Measurements from ENCODE around the gene SMAD1.
"Not testable (repeated sequence)": the region's sequence is repeated elsewhere in the genome, so short reads cannot be mapped to it uniquely, and the experiment has no call there.

The SMAD1 gene

DNA sequence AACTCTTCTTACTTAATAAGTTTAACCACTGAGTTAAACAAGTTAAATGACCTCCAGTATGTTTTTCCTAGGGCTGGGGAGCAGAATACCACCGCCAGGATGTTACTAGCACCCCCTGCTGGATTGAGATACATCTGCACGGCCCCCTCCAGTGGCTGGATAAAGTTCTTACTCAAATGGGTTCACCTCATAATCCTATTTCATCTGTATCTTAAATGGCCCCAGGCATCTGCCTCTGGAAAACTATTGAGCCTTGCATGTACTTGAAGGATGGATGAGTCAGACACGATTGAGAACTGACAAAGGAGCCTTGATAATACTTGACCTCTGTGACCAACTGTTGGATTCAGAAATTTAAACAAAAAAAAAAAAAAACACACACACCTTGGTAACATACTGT lies 76.1 kb downstream of the SMAD1 start:
- peak in 26 of 58 donors; percentile 3 to 50 (median 18) for DNase-seq

DNA sequence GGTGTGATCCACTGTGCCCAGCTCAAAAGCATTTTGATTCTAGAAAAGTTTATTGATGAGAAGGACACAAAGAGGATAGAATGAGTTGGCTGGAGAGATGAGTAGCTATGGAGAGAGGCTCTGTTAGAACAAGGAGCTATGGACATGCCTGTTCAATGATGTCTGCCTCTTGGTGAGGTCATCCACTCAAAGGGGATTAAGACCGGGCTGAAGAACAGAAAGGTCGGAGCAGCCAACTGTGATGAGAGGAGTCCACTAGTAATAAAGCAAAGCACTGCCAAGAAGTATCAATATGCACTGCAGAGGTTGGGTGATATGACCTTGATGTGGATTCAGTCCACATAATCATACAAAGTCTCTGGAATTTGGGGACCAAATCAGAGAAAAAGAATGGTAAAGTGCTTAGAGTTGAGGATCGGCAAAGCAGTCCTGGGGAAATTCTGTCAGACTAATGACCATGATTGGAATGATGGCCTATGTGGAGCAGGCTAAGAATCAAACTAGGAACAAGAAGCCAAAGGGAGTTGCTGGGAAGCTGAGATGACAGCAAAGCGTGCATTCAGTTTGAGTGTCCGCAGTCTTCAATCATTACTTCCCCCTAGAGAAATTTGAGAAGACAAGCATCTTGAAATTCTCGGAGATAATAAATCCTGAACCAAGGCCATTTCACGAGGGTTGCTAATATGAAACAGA lies 81.8 kb downstream of the SMAD1 start:
- DNase-seq = no peak

DNA sequence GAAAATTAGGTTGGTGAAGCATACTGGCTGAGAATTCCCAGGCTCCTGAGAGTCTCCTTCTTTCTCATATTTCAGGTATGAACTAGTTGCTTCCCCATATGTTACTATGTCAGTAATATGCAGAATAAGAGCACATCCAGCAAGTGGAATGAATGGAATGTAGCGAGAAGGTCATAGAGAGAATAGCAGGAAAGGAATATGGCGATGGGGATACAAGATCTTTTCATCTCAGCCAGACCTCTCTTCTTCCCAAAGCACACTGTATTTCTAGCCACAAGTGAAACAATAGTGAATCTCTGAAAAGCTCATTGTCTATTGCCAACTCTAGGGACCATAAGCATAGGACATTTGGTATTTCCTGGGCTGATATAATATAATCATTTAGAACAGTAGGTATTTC lies 82.9 kb downstream of the SMAD1 start:
- DNase-seq = no peak

DNA sequence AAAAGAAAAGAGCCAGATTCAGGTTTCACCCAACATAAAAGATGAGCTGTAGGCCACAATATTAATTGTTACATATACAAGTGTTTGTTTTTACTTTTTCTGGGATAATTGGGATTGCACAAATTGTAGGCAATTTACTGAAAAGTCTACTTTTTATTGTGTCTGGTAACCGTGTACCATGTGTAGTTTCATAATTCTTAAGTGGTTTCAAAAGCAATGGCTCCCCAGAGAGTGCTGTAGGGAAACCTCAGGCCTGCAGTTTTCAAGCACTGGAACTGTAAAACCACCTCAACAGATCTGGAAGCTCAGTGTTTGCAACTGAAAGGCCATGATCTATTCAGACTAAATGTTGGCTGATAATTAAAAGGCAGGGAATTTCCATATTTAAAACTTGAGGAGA lies 83.7 kb downstream of the SMAD1 start:
- DNase-seq = no peak

DNA sequence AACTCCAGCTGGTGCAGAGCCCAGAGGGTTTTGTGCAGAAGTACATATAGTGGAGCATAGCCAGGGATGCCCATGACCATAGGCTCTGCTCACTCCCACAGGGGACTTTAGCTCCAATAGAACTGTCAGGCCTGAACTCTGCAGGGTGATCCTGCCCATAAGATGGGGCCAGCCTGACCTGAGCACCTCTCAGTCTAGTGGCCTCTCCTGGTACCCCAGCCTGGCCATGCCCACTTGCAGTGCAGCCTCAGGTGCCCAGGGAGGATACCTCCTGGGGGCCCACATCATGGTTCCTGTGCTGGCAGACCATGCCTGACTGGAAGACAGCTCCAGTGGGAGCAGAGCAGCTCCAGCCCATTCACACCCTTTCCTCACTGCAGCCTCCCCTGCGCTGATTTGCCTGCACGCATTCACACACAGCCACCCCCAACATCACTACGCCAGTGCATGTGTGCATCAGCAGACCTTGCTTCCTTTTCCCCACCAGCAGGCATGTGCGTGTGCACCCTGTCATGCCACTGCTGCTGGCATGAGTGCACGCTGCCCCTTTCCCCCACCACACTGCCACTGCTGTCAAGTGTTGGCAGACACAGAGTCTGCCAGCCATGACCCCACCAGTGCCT lies 84.5 kb downstream of the SMAD1 start:
- DNase-seq = no peak

DNA sequence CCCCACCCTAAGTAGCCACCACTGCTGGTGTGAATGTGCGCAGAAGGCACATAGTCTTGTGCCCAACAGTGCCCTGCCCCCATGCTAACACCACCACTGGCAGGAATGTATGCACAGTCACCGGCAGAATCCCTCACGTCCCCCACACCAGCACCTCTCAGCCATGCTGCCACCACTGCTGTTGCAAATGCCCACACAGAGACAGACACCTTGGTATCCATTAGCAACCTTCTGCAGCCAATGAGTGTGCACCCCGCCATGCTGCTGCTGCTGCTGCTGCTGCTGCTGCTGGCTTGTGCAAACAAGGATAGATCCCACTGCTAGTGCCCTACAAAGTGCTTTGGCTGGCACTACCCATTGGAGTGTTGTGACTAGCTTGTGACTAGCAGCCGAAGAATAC lies 85.1 kb downstream of the SMAD1 start:
- no peak for DNase-seq

DNA sequence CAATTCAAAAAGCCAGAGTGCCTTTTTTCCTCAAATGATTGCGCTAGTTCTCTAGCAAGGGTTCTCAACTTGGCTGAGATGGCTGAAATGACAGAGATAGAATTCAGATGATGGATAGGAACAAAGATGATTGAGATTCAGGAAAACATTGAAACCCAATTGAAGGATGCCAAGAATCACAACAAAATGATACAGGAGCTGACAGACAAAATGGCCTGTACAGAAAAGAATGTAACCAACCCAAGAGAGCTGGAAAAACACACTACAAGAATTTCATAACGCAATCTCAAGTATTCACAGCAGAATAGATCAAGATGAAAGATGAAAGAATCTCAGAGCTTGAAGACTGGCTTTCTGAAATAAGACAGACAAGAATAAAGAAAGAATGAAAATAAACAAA lies 85.9 kb downstream of the SMAD1 start:
- no peak for DNase-seq

DNA sequence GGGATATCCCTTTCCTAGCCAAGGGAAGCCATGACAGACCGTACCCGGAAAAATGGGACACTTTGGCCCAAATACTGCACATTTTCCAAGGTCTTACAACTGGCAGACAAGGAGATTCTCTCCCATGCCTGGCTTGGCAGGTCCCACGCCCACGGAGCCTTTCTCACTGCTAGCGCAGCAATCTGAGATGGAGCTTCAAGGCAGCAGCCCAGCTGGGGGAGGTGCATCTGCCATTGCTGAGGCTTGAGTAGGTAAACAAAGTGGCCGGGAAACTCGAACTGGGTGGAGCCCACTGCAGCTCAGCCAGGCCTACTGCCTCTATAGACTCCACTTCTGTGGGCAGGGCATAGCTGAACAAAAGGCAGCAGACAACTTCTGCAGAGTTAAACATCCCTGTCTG lies 92.9 kb downstream of the SMAD1 start:
- not testable (repeated sequence) for DNase-seq

DNA sequence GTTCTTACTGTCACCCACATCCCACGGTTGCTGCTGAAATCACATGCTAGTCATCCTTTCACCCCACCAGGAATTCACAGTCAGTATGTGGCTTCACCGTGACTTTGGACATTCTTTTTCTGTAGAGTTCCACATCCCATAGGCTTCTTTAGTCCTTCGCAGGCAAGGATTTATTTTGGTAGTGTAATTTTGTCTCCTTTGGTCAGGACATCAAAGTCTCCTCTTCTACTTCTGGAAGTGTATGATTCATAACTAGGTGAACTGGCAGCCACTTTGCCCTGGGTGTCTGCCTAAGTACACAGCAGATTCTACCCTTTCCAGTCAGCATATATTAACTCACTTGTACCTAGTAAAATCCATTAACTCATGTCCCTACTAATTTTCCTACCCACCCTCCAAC lies 99.3 kb downstream of the SMAD1 start:
- no peak for DNase-seq

DNA sequence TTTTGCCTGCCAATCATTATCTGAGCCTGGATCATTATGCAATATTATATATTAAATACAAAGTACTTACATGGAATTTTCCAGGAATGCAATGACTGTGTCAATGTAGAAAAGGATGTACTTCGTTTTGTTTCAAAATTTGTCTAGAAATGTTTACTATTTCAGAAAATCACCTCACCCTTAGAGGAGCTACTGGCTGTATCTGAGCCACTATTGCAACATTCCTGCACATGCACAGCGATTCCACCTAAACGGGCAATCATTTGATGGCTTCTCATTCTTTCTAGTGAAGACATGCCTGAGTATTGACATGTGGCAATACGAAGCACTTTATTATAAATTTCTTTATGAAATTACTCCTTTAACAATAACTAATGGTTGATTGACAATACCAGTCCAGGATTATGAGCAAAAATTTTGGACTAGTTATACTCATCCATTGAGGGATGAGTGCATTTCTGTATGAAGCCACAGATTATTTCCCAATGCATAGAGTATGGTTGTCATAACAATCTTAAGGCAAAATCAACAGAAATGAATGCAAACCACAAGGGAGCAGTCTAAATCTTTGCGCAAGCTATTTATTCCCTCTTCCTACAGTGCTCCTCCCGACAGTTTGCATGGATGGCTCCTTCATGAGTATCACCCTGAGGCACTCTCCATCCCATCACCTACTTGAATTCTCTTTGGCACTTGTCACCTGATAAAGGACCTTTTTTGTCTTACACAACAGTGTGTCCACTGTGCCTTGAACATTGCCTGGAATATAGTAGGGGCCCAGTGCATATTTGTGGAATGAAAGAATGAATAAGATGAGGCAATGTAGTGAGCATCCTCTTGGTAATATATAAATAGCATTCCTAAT lies 101.8 kb downstream of the SMAD1 start:
- no peak for DNase-seq

DNA sequence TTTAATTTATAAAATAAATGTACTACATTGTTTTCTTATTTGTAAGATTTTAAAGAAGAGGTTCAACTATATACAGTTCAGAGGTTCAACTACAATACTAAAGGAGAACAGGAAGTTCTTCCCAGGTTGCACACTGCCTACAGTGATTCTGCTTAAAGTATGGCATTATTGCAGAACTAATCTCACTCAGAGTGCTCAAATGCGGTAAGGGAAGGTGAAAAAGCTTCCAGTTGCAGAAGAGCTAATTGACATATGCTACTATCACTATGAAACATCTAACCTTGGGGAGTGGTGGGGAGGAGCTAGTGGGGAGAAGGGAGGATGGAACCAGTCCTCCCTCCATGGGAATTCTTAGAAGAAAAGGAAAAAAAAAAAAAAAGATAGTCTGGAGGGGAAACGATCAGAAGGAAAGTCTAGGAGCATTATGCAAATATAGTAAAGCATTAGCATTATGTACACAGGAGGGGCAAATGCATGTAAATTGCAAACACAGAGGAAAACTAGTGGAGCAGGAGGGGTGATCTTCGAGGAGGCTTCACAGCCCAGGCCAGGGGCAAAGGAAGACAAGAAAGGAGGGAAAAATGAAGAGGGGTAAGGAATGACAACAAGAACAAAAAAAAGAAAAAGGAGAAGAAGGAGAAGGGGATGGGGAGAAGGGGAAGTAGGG lies 105.6 kb downstream of the SMAD1 start:
- no peak for DNase-seq

DNA sequence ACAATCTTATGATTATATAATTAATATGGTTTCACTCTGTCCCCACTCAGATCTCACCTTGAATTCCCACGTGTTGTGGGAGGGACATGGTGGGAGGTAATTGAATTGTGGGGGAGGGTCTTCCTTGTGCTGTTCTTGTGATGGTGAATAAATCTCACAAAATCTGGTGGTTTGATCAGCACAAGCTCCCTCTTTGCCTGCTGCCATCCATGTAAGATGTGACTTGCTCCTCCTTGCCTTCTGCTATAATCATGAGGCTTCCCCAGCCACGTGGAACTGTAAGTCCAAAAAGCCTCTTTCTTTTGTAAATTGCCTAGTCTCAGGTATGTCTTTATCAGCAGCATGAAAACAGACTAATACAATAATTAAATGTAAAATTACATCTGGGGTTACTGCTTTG lies 107.7 kb downstream of the SMAD1 start:
- not testable (repeated sequence) for DNase-seq

DNA sequence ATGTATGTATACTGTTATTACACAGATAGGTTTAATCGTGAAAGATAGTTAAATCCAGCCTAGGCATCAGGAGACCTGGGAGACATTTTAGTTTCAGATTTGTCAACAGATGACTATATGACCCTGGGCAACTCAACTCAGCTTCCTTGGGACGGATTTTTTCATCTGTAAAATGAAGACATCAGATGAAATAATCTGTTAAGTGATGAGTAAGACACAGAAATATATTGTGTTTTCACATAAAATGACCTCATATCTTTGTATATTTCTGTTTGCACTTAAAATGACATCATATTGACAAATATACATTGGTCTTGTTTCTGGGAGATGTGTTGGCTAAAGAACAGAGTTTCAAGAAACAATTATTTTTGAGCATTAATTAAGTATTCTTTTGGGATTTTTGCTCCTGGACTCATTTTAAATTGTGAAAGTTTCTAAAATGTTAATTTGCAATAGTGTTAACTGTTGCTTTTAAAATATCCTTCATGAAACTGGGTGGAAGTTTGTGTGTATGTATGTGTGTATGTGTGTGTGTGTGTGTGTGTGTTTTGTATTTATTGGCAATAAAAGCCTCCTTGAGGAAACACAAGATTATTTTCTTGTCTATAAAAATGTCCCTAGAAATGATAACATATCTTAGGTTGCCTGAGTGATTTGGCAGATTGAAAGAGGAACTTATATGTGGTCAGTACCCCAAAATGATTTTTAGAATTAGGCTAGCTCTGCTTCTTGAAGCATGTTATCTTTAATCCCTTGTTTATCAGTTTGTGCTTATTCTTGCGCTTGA lies 108.5 kb downstream of the SMAD1 start:
- no peak for DNase-seq

DNA sequence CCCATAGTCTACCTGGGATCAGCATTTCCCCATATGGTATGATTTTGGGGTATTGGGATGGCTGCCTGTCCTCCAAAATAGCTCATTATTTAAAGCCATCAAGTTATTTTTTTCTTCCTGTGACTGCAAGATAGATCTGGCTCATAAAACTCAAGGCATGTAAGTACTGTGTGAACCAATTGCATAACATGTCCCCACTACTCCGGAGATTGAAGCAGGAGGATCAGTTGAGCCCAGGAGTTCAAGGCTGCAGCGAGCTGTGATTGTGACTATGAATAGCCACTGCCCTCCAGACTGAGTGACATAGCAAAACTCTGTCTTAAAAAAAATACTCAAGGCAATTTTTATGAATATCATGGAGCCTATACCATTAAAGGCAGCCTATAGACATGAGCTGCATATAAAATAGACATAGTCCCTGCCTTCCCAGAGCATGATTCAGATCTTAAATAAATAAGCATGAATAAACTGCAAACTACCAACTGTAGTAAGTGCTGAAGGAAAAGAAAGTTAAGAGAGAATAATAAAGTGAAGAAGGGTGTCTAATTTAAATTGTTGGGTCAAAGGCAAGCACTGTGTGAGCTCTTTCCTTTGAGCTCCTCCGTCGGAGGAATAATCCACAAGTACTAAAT lies 120.6 kb downstream of the SMAD1 start:
- DNase-seq = no peak

DNA sequence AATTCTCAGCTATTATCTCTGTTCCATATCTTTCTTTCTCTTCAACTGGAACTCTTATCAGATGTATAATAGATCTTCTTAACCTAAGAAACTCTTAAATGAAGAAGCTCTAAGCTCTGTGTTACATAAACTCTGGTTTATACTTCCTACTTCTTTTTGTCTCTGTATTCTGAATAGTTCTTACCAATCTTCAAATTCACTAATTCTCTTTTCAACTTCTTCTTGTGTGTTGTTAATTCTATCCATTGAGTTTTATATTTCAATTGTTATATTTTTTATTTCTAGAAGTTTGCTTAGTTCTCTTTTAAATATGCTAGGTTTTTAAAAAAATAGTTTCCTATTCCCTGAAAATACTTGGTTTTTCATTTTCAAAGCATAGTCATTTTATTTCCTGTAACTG lies 124.3 kb downstream of the SMAD1 start:
- no peak for DNase-seq
